ENCODE measurements around the gene STING1. TPM values are rescaled to one million over a fixed set of nuclear protein-coding genes. Genes with fewer than 3 reads are reported as not detected.
A peak's percentile ranks its signal among the peaks of the same experiment; 100 is the strongest.
"Not testable (repeated sequence)": the region's sequence is repeated elsewhere in the genome, so short reads cannot be mapped to it uniquely, and the experiment has no call there.

The STING1 gene
- total and polyA plus RNA-seq, 4 donors: 23.9 to 180 (median 131) TPM

DNA sequence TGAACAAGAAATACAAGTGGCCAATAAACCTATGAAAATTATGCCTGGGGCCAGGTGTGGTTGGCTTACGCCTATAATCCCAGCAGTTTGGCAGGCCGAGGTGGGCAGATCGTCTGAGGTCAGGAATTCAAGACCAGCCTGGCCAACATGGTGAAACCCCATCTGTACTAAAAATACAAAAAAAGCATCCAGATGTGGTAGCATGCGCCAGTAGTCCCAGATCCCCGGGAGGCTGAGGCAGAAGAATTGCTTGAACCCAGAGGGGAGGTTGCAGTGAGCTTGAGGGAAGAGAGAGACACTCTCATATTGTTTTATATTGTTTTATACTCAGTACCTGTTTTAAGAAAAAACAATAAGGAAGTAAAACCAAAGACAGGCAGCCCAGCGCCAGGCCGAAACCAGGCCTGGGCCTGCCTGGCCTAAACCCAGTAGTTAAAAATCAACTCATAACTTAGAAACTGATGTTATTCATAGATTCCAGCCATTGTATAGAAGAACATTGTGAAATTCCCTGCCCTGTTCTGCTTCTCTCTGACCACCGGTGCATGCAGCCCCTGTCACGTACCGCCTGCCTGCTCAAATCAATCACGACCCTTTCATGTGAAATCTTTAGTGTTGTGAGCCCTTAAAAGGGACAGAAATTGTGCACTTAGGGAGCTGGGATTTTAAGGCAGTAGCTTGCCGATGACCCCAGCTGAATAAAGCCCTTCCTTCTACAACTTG lies 43.2 kb upstream of the STING1 start:
- DNase-seq; H3K4me3 ChIP-seq (ENCODE audit: low read length in 2 of 2); intact Hi-C loops (cut with DNase I); H3K4me1 ChIP-seq (ENCODE audit: control insufficient read depth in 1 of 2, insufficient read depth in 2 of 2, low read length in 2 of 2); H3K27ac ChIP-seq (ENCODE audit: low read depth in 1 of 2, low read length in 2 of 2); H3K9me3 ChIP-seq (ENCODE audit: control insufficient read depth, low read length); H3K36me3 ChIP-seq (ENCODE audit: control insufficient read depth in 1 of 2, insufficient read depth in 2 of 2, low read length in 1 of 2); ATAC-seq (ENCODE audit: low FRiP score); H3K27me3 ChIP-seq (ENCODE audit: control insufficient read depth in 1 of 2, insufficient read depth in 2 of 2, low read length in 1 of 2): not testable (repeated sequence)
- 91 to 92% methylated on average over 12 of the region's 12 CpGs for WGBS, 2 donors

DNA sequence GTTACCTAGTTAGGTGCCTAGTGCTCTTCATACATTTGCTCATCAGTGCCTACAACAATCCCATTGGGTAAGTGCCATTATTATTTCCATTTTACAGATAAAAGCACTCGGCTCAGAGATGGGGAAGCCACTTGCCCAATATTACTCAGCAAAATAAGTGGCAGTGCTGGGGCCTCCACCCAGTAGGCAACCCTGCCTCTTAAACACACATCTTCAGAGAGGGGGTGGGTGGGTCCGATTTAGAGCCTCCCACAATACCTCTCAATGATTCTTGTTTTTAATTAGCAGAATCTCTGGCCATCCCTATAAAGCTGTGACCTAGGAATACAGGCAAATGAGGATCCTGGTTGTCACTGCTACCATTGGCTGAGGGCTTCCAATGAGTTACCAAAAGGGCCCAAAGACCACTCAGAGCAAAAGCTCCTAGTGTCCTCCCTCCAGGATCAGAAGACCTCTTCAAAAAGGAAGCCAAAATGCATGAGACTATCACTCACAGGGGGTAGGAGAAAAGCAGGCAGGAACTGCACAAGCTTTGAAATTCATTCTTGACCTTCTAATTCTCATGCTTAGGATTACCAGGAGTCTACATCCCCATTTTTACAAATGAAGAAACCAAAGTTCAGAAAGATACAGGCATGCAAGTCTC lies 42.5 kb upstream of the STING1 start:
- no peaks in the 10 kb centered on the region for H3K27me3 ChIP-seq (ENCODE audit: control insufficient read depth in 1 of 2, insufficient read depth in 2 of 2, low read length in 1 of 2)
- no peaks in the 10 kb centered on the region for H3K36me3 ChIP-seq (ENCODE audit: control insufficient read depth in 1 of 2, insufficient read depth in 2 of 2, low read length in 1 of 2)
- H3K4me1 ChIP-seq (ENCODE audit: control insufficient read depth in 1 of 2, insufficient read depth in 2 of 2, low read length in 2 of 2): no peaks in the 10 kb centered on the region
- DNase-seq (no peak), ATAC-seq (ENCODE audit: low FRiP score) (no peak)
- 76 to 79% methylated on average over 2 of the region's 2 CpGs for WGBS, 2 donors
- H3K4me3 ChIP-seq (ENCODE audit: low read length in 2 of 2): no peak overlapping the region
- intact Hi-C loops (cut with DNase I): no loop called here
- H3K9me3 ChIP-seq (ENCODE audit: control insufficient read depth, low read length): no peaks in the 10 kb centered on the region
- H3K27ac ChIP-seq (ENCODE audit: low read depth in 1 of 2, low read length in 2 of 2): no peak overlapping the region

DNA sequence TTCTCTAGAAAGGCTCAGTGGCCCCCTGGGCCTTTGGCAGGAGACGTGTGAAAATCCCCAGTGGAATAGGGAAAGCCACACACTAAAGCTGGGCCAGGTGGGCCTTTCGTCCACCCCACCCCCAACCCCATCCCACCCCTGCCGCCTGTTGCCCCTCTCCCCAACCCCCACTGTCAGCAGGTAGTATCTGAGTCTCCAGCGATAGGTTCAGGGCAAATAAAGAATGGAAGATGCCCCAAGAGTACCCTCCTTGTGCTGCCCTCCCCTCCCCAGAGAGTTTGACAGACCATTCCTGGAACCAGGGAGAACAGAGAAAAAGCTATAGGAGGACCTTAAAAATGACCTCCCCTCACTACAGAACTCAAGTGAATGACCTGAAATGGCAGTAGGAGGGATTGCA lies 41.9 kb upstream of the STING1 start:
- Histone ChIP-seq H3K9me3 (ENCODE audit: control insufficient read depth, low read length) (no peaks in the 10 kb centered on the region), H3K27me3 (ENCODE audit: control insufficient read depth in 1 of 2, insufficient read depth in 2 of 2, low read length in 1 of 2) (no peaks in the 10 kb centered on the region), H3K27ac (ENCODE audit: low read depth in 1 of 2, low read length in 2 of 2) (no peak overlapping the region), H3K4me1 (ENCODE audit: control insufficient read depth in 1 of 2, insufficient read depth in 2 of 2, low read length in 2 of 2) (no peaks in the 10 kb centered on the region), H3K4me3 (ENCODE audit: low read length in 2 of 2) (no peak overlapping the region), H3K36me3 (ENCODE audit: control insufficient read depth in 1 of 2, insufficient read depth in 2 of 2, low read length in 1 of 2) (no peaks in the 10 kb centered on the region)
- ATAC-seq (ENCODE audit: low FRiP score) (no peak), DNase-seq (no peak)
- WGBS, 2 donors: 69 to 76% methylated on average over 4 of the region's 4 CpGs
- intact Hi-C loops (cut with DNase I): no loop called here

DNA sequence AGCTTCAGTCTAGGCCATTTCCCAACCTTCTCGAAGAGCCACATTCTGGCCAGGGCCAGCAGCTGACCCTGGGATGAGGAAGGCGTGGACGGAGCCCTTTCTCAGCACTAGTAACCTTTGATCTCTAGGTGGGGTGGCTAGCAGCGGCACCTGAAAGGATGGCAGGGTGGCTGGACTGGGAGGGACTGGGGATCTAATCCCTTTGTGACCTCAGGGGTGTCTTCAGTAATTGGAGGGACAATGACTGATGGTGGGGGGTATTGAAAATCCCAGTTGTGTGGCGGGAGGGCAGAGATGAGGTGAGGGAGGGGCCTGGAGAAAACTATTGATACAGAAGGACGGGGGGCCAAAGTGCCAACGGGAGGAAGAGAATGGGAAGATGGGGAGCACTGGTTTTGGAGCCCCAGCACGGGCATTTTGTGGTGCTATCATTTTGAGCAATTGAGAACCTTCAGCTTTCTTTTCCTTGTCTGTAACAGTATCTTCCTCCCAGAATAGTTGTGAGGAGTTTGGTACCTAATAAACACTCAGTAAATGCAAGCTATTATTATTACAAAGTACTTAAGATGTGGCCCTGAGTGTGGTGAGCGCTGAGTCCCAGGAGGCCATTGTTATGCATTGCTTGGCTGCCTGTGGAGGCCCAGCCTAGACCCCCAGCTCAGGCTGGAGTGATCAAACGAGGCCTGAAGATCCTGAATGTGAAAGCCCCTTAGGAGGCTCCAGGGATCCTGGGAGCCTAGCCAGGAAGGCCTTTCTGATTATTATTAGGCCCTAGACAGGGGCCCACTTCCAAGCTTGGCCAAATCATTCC lies 41.3 kb upstream of the STING1 start:
- Histone ChIP-seq H3K9me3 (ENCODE audit: control insufficient read depth, low read length) (no peaks in the 10 kb centered on the region), H3K27me3 (ENCODE audit: control insufficient read depth in 1 of 2, insufficient read depth in 2 of 2, low read length in 1 of 2) (no peaks in the 10 kb centered on the region), H3K27ac (ENCODE audit: low read depth in 1 of 2, low read length in 2 of 2) (no peak overlapping the region), H3K4me3 (ENCODE audit: low read length in 2 of 2) (no peak overlapping the region), H3K4me1 (ENCODE audit: control insufficient read depth in 1 of 2, insufficient read depth in 2 of 2, low read length in 2 of 2) (no peaks in the 10 kb centered on the region), H3K36me3 (ENCODE audit: control insufficient read depth in 1 of 2, insufficient read depth in 2 of 2, low read length in 1 of 2) (no peaks in the 10 kb centered on the region)
- intact Hi-C loops (cut with DNase I): no loop called here
- WGBS, 2 donors: 85 to 87% methylated on average over 10 of the region's 10 CpGs
- DNase-seq (no peak), ATAC-seq (ENCODE audit: low FRiP score) (no peak)

DNA sequence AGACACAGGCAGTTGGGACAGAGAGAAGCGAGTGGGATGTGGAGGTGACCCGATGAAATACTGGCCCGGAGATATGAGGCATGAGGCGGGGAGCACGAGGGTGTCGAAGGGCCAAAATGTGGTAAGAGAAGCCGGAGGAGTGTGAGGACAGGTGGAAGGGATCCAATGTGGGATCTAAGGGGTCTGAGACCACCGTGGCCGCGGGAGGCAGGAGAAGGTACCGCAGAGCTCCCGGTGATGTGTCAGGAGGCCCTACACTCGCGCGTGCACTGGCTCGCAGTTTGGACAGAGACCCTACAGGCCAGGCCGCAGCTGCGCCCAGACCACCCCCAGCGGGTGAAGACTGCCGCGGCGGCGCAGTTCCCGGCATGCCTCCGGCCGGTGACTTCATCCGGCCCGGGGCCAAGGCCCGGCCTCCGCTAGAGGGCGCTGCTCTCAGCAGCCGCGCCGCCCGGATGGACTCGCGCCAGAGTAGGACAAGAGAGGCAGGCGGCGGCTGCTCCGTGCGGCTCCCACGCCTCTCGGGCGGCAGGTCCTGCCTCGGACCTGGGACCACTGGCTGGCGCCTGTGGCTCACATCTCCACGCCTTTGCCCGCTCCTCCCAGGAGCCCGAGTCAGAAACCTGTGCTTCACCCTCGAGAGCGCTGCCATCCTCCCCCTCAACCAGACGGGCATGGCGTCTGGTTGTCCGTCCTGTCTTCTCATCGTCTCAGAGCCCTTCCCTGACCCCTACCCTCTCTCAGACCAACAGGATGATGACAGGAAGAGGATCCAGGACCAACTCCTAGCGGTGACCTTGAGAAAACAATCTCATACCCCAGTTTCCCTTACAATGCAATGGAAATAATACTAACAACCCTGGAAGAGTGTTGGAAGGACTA lies 35.4 kb upstream of the STING1 start:
- peak overlapping the region; percentile 21 to 37 for H3K4me3 ChIP-seq (ENCODE audit: low read length in 2 of 2)
- DNase-seq (peak; percentile 93 to 97), ATAC-seq (ENCODE audit: low FRiP score) (peak; percentile 98)
- no peaks in the 10 kb centered on the region for H3K36me3 ChIP-seq (ENCODE audit: control insufficient read depth in 1 of 2, insufficient read depth in 2 of 2, low read length in 1 of 2)
- H3K27me3 ChIP-seq (ENCODE audit: control insufficient read depth in 1 of 2, insufficient read depth in 2 of 2, low read length in 1 of 2): no peaks in the 10 kb centered on the region
- WGBS, 2 donors: 4% methylated on average over 52 to 56 of the region's 56 CpGs
- no peaks in the 10 kb centered on the region for H3K9me3 ChIP-seq (ENCODE audit: control insufficient read depth, low read length)
- no peaks in the 10 kb centered on the region for H3K4me1 ChIP-seq (ENCODE audit: control insufficient read depth in 1 of 2, insufficient read depth in 2 of 2, low read length in 2 of 2)
- intact Hi-C loops (cut with DNase I): no loop called here
- peak overlapping the region in 1 of 2 donors; percentile 41 for H3K27ac ChIP-seq (ENCODE audit: low read depth in 1 of 2, low read length in 2 of 2)

DNA sequence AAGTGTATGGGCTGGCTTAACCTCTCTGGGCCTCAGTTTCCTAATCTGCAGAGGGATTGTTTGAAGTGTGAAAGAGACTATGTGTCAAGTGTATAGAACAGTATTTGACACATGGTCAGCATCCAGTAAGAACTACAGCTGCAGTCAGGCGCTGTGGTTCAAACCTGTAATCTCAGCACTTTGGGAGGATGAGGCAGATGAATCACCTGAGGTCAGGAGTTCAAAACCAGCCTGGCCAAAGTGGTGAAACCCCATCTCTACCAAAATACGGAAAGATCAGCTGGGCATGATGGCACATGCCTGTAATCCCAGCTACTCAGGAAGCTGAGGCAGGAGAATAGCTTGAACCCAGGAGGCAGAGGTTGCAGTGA lies 31.9 kb upstream of the STING1 start:
- DNase-seq (no peak), ATAC-seq (ENCODE audit: low FRiP score) (no peak)
- H3K36me3 ChIP-seq (ENCODE audit: control insufficient read depth in 1 of 2, insufficient read depth in 2 of 2, low read length in 1 of 2): no peaks in the 10 kb centered on the region
- 93 to 94% methylated on average over 2 of the region's 2 CpGs for WGBS, 2 donors
- H3K4me3 ChIP-seq (ENCODE audit: low read length in 2 of 2): no peak overlapping the region
- intact Hi-C loops (cut with DNase I): no loop called here
- H3K9me3 ChIP-seq (ENCODE audit: control insufficient read depth, low read length): no peaks in the 10 kb centered on the region
- H3K27me3 ChIP-seq (ENCODE audit: control insufficient read depth in 1 of 2, insufficient read depth in 2 of 2, low read length in 1 of 2): no peaks in the 10 kb centered on the region
- H3K4me1 ChIP-seq (ENCODE audit: control insufficient read depth in 1 of 2, insufficient read depth in 2 of 2, low read length in 2 of 2): no peaks in the 10 kb centered on the region
- no peak overlapping the region for H3K27ac ChIP-seq (ENCODE audit: low read depth in 1 of 2, low read length in 2 of 2)

DNA sequence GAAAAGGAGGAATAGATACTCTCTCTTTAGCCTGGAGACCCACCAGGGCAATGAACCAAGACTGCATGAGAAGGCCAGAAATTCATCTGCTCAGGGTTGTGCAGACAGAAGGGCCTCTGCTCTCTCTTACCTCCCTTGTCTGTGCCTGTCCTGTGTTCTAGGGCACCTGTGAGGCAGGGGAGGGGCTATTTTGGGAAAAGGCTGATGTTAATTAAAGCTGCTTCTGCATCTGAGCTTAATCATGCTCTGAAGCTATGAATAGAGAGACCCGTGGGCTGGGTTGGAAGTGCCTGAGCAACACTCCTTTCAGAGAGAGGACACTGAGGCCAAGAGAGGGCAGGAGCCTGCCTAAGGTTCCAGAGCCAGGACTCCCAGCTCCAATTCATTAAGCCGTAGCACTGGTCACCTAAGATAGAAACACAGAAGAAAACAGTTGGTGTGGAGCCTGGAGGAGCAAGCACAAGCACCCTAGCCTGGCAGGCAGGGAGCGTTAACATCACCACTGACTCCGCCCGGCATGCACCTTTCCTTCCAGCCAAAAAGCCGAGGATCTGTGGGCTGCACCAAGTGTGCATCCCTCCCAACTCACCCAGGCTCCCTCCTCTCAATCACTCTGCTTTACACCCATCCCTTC lies 31.4 kb upstream of the STING1 start:
- no peaks in the 10 kb centered on the region for H3K36me3 ChIP-seq (ENCODE audit: control insufficient read depth in 1 of 2, insufficient read depth in 2 of 2, low read length in 1 of 2)
- ATAC-seq (ENCODE audit: low FRiP score) (no peak), DNase-seq (no peak)
- 78 to 85% methylated on average over 6 of the region's 6 CpGs for WGBS, 2 donors
- intact Hi-C loops (cut with DNase I): loop anchor here (1.0 to 2.0 kb wide), 3 partner anchors 33 to 92 kb away; no protein-coding TSS in a partner anchor
- H3K27me3 ChIP-seq (ENCODE audit: control insufficient read depth in 1 of 2, insufficient read depth in 2 of 2, low read length in 1 of 2): no peaks in the 10 kb centered on the region
- H3K4me3 ChIP-seq (ENCODE audit: low read length in 2 of 2): no peak overlapping the region
- no peaks in the 10 kb centered on the region for H3K9me3 ChIP-seq (ENCODE audit: control insufficient read depth, low read length)
- H3K27ac ChIP-seq (ENCODE audit: low read depth in 1 of 2, low read length in 2 of 2): no peak overlapping the region
- no peaks in the 10 kb centered on the region for H3K4me1 ChIP-seq (ENCODE audit: control insufficient read depth in 1 of 2, insufficient read depth in 2 of 2, low read length in 2 of 2)

DNA sequence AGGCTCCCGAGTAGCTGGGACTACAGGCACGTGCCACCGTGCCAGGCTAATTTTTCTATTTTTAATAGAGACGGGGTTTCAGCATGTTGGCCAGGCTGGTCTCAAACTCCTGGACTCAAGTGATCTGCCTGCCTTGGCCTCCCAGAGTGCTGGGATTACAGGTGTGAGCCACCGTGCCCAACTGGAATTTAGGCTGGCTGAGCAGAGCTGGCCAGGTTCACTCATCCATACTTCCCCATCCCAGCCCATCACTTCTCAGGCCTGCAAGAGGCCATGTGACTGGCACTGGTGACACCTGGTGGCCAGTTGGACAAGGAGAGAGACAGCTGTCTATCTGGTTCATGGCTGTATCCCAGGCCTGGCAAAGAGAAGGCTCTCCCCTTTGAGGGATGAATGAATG lies 30.9 kb upstream of the STING1 start:
- H3K4me3 ChIP-seq (ENCODE audit: low read length in 2 of 2); H3K36me3 ChIP-seq (ENCODE audit: control insufficient read depth in 1 of 2, insufficient read depth in 2 of 2, low read length in 1 of 2); H3K4me1 ChIP-seq (ENCODE audit: control insufficient read depth in 1 of 2, insufficient read depth in 2 of 2, low read length in 2 of 2); H3K27me3 ChIP-seq (ENCODE audit: control insufficient read depth in 1 of 2, insufficient read depth in 2 of 2, low read length in 1 of 2); H3K27ac ChIP-seq (ENCODE audit: low read depth in 1 of 2, low read length in 2 of 2); H3K9me3 ChIP-seq (ENCODE audit: control insufficient read depth, low read length): not testable (repeated sequence)
- DNase-seq: peak; percentile 91 to 93
- ATAC-seq (ENCODE audit: low FRiP score): peak; percentile 90
- intact Hi-C loops (cut with DNase I): loop anchor here (1.0 to 2.0 kb wide), 3 partner anchors 33 to 91 kb away; no protein-coding TSS in a partner anchor
- 45 to 53% methylated on average over 5 of the region's 5 CpGs for WGBS, 2 donors

All from aorta (tissue), 5 donors.